Stimulated activated CD4-positive, alpha-beta T cell treated with anti-CD3 and anti-CD28 coated beads, TNF-alpha, amount 100 ng/mL, for 1 hour (primary cell): ENCODE measurements around the gene MDN1.
"Not testable (repeated sequence)": the region's sequence is repeated elsewhere in the genome, so short reads cannot be mapped to it uniquely, and the experiment has no call there.

ENCODE experiments used
- DNase-seq, 3 donors: peaks; one replicate each; pipeline ENCODE4 v3.0.0-alpha.2; 2020; ENCODE audit warnings: low read depth in 3 of 3, low spot score in 1 of 3

The MDN1 gene

DNA sequence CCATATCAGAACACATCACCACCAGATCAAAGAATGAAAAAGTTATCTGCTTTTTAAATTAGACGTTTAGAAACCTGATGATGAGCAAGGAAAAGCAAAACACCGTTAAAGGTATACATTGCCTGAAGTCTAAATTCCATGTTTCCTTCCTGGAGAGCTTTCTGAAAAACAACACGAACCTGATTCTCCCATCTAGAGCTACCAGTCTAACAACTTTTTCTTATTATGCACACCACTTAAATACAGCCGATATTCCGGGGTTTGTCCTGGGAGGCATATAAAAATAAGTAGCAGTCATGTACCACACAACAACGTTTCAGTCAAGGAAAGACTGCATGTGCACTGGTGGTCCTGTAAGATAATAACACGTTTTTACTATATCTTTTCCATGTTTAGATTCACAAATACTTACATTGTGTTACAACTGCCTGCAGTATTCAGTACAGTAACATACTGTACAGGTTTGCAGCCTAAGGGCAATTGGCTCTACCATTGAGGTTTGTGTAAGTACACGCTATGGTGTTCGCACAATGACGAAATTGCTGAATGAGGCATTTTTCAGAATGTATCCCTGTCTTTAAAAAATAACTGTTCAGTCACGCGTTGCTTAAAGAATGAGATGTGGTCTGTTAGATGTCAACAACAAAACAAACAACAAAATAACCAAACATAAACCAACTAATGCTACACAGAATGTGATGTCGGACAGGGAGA, 162.0 kb downstream of the MDN1 start:
- no peak for DNase-seq

DNA sequence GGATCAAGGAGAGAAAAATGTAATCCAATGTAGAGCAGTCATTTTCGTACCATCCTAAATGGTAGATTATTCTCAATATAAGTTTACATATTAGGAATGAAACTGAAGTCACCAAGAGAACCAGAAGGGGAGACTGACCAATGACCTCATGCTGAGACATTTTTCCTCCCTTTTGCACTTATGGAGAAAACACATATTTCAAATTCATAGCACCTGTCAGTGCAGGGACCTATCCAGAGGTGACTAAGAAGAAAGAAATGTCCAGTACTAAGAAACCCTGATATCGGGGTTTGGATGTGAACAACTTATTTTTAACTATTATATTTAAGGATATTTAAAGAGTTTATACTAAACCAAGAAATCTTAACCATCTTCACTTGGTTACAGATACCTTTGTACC, 164.5 kb downstream of the MDN1 start:
- DNase-seq = no peak

DNA sequence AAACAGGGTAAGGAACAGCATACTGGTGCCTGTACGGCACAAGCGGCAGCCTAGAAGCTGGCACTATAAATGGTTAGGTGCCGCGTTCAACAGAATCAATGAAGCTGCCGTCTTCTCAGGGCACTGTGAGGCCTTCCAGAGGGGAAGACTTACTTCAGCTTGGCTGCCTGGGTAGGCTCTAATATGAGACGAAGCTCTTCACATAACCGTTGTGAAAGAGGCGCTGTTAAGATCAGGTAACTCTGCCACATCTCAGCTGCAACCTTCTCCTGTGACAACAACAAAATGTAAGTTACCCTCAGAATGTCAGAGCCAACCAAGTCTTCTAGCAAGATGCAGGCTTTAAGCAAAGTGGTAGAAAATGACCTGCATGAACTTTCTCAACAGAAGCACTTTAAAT, 169.0 kb downstream of the MDN1 start:
- DNase-seq = no peak

DNA sequence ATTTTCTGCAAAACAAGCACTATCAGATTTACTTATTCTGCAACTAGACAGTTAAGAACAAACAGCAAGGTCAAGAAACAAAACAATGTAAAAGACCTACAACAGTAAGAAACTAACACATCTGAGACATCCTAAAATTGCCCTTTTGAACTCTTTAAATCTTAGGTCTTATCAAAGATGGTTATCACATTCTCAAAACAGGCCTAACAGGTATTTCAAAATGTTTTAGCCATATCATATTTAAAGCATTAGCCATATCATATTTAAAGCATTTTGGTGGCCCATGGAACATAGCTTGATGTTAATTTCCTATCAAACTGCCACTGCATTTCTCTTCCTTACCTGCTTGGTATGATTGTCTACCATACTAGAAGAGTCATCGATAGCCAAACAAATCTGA, 169.9 kb downstream of the MDN1 start:
- DNase-seq = no peak

DNA sequence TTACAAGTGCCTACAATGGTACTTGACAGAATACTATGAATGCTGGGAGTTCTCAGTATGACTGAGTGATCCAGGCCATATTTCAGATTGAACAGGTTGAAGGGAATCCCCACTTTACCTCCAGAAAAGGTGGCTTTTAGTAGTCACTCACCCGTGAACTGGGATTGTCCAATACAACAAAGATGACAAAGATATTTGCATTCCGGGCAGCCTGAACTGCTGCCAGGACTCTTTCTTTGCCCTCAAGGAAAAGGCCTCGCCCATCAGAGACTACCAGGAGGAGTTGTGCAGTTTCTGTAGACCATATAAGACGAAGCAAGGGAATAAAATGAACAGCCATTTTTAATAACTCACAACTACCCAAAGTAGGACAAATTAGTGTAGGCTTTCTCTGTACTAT, 174.7 kb downstream of the MDN1 start:
- DNase-seq = no peak

DNA sequence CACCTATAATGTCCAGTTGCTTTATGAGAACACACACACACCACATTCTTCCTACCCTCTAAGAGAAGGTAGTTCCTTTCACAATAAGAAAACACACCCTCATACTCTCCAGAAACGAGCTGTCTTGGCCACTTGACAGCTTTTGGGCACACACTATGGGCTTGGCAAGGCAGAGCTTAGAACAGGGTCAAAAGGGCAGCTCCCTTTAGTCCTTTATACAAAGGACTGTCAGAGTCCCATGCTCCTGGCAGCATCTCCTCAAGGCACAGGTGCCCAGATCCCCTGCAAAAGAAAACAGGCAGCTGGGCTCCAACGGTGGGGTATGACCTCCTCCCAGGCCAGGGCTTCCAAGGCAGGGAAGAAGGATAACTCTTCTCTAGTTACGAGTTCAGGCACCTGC, 176.2 kb downstream of the MDN1 start:
- no peak for DNase-seq

DNA sequence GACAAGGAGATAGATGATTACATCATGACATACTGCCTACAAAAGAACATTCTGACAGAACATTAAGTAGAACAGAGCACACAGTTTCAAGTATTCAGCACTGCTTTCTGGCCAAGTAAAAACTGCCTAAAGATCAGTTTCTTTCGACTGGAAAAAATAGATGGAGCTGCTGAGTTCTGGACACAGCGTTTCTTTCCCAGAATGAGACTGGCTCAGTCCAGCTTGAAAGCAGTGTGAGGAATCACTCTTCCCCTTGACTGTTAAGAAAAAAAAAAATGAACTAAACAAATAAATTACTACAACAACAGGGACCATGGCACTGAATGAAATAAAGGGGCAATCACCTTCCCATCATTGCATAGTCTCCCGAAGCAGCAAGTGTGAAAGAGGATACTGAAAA, 176.6 kb downstream of the MDN1 start:
- no peak for DNase-seq

DNA sequence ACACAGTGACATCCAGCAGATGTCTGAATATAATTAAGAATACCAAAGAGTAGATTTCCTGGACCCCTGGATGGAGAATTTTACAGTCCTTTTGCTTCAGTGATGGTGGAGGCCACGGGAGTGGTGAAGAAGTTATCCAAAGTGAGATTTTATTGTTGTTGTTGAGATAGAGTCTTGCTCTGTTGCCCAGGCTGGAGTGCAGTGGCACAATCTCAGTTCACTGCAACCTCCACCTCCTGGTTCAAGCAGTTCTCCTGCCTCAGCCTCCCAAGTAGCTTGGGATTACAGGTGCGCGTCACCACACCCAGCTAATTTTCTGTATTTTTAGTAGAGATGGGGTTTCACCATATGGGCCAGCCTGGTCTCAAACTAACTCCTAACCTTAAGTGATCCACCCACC, 178.0 kb downstream of the MDN1 start:
- DNase-seq = not testable (repeated sequence)

DNA sequence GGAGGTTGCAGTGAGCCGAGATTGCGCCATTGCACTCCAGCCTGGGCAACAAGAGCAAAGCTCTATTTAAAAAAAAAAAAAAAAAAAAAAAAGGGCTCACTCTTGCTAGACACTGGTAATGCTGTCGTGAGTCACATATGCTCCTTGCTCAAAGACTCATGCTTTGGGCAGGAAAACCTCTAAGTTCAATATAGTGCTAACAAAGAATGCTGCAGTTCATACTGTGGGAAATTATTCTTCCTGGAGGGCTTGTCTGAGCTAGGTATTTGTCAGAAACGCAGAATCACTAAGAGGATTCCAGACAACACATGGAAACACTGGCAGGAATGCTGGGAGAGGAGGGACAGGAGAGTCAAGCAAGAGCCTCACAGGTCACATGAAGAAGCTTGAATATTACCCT, 178.8 kb downstream of the MDN1 start:
- no peak for DNase-seq

DNA sequence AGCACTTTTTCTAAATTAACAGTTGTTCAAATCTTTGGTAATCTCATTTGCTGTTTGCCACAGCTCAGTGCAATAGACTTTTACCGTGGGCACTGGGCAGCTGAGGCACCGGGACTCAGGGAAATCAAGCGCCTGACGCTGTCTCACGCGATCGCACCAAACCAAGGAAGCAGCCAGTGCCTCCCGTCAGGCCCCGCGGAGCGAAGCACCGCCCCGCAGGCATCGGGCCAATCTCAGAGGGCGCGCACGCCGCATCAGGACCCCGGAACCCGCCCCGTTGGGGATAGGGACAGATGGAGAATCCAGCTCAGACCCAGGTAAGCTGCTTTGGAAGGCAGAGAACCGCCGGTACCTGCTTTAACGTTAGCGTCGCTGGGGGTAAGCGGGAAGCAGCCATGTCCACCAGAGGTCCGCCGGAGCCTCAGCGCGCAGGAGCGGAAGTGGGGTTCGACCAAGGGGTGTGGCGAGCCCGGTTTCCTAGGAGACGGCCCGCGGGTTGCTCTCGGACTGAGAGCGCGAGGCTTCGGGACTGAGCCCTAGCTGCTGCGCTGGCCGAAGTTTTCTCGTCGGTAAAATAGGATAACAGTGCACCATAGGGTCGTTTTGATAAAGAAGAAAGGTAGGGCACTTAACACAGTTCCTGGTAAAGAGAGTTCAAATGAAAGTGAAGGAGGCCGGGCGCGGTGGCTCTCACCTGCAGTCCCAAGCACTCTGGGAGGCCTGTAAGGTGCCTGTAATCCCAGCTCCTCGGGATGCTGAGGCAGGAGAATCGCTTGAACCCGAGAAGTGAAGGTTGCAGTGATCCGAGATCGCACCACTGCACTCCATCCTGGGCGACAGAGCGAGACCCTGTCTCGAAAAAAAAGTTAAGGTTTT, 181.0 kb downstream of the MDN1 start, which contains the start of gene LYRM2:
LYRM2 (minus strand) TSS at position 428 of the 876 bp plus-strand sequence; CDS start at position 397, 31 bp downstream.
- peak; percentile 66 to 84 (median 66) for DNase-seq

DNA sequence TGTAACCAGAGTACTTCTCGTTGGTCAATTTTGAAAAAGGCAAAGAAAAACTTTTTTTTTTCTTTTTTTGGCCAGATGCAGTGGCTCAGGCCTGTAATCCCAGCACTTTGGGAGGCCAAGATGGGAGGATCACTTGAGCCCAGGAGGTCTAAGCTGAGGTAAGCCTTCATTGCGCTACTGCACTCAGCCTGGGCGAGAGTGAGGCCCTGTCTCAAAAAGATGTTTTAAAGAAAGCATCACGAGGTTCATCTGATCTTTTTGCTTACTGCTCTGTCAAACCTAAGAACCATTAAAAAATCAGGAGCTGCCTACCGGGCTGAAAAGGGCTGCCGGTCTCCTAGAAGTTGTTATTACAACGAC, 181.7 kb downstream of the MDN1 start:
- no peak for DNase-seq

DNA sequence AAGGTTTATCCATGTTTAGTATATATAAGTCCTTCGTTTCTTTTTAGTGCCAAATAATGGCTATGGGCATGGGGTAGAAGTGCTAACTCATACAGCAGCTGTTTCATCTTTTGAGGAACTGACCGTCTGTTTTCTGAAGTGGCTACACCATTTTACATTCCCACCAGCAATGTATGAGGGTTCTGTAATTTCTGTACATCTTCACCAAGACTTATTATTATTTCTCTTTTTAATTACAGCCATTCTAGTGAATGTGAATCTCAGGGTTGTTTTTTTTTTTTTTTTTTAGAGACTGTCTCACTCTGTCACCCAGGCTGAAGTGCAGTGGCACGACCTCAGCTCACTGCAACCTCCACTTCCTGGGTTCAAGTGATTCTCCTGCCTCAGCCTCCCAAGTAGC, 183.2 kb downstream of the MDN1 start:
- not testable (repeated sequence) for DNase-seq

DNA sequence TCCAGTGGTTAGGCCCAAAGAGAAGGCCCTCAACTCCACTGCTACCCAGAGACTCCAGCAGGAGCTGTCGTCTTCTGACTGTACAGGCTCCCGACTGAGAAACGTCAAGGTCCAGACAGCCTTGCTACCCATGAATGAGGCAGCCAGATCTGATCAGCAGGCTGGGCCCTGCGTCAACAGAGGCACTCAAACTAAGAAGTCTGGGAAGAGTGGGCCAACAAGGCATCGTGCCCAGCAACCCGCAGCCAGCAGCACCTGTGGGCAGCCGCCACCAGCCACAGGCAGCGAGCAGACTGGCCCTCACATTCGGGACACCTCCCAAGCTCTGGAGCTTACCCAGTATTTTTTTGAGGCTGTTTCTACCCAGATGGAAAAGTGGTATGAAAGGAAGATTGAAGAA, 189.1 kb downstream of the MDN1 start:
- DNase-seq = no peak

DNA sequence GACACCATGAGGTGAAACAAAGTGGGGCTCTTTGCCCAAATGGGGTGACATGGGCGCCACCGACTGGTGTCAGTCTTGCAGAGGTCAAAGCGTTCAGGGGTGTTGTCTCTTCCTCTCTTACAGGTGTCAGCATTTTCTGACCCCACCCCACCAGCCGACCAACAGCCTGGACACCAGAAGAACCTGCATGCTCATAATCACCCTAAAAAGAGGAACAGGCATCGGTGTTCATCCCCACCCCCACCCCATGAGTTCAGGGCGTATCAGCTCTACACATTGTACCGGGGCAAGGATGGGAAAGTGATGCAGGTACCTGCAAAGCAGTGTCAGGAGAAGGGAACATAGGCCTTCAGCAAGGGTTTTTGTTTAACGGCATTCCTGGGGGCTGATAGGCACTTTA, 195.8 kb downstream of the MDN1 start:
- no peak for DNase-seq

DNA sequence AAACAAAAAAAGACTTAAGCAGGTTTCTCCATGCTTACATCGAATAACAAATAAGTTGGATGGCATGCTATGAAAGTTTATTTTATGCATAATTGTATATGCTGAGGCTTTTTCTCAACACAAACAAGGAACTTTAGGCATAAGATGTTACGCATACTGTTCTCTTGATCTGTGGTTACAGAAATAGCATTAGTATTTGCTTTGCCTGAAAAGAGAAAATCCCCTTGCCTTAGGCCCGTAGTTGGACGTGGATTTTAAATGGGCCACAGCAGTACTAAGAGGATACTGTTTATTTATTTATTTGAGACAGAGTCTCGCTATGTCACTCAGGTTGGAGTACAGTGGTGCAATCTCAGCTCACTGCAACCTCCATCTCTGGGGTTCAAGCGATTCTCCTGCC, 200.0 kb downstream of the MDN1 start:
- no peak for DNase-seq

DNA sequence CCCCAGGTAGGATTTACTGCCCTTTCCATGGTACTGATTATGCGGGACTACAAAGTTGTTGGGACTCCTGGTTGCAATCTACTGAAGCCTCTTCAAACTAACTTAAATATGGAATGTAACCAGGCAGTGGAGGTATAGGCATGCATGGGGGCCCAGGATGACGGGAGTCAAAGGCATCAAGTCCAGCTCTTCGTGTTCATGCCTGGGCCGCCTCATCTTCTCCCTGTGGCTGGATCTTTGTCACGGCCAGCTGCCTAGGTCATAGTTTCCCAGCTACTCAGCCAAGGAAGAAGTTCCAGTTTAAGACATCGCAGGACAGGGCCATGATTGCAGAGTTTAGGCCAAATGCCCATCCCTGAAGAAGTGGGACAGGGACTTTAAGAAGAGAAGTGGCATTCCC, 201.6 kb downstream of the MDN1 start:
- DNase-seq = no peak

DNA sequence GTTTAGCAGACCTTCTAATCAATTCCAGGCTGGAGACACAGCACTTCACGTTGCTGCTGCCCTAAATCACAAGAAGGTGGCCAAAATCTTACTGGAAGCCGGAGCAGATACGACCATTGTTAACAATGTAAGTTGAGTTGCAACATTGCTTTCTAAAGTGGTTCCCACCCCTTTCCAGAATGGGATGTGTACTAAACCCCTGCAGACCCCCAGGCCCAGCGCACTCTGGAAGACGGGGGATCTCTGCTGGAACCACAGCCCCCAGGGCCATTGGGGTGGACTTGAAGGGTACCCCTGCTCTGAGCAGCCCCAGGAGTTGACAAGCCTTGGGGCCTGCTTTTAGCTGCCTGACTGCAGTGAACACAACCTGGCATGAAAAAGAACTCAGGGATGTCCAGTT, 203.1 kb downstream of the MDN1 start:
- DNase-seq = no peak

DNA sequence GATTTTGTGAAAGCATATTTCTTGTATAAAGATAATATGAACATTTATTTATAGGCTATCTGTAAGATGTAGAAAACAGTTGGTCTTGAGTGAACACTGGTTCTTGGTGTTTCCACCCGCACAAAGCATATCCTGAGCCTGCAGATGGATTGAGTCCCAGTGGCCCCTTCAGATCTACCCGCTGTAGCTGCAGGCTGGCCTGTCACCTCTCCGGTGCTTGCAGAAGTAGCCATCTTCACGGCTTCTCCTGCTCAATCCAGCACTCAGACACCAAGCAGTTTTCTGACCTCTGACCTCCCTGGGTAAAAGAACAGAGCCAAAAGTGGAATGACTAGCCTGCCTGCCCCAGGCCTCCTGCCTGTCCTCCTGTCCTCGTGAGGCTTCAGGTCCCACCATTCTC, 203.7 kb downstream of the MDN1 start:
- no peak for DNase-seq

DNA sequence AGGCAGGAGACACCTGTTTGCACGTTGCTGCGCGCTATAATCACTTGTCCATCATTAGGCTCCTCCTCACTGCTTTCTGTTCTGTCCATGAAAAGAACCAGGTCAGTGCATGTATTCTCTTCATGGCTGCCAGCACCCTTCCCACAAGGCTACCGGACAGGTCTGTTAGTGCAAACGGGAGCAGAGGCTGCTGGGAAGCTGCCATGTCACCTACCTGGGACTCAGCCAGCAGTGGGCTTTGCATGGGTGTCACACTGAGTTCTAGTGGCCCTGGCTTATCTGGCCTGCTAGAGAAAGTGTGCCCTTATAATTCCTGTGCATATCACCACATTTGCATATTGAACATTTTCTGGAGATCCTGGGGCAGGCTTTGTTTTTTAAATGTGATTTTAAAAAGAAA, 205.8 kb downstream of the MDN1 start:
- no peak for DNase-seq

DNA sequence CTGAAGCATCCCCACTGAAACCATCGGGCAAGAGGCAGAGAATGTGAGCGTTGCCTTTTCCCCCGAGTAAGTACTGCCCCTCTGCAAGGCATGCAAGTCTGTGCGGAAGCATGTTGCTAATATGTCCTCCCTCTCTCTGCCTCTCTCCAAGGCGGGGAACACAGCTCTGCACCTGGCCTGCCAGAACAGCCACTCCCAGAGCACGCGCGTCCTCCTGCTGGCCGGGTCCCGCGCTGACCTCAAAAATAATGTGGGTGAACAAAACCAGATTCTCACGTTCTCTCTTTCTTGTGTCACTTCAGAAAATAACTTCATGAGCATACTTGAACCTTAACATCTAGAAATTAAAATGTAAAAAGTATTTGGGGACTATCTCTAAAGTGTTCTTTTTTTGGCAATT, 207.5 kb downstream of the MDN1 start:
- DNase-seq = no peak

DNA sequence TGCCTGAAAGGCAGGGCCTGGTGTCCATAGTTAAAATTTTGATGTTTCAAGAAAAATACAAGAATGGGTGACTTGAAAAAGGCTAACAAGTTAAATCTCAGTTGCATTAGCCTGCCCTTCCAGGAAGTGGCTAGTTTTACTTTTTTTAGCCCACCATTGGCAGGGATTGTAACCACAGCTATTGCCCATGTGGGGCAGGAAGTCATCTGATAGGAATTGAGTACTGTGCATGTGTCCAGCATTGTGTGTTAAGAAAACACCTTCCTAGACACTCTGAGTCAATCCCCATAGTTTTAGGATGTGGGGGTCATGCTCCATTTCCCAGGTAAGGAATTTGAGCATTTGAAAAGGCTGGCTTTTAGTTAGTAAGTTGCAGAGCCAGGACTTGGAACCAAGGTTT, 207.9 kb downstream of the MDN1 start:
- no peak for DNase-seq

DNA sequence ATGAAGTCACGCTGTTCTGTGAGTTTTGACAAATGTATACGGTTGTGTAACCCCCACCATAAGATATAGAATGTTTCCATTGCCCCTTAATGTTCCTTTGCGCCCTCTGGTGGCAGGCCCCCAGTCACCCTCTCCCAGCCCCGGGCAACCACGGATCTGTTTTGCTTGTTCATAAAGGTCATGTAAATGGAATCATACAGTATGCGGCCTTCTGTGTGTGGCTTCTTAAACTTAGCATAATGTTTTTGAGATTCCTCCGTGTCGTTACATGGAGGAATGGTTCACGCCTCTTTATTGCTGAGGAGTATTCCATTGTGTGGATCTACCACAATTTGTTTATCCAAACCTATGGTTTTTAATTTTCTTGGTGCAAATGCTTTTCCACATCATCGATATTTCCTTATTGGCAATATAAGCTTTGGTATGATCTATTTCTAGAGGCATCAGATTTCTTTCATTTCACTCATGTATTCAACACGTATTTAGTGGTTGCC, 209.4 kb downstream of the MDN1 start:
- DNase-seq = peak; percentile 42 to 73 (median 61)
